GM21367 (cell line): ENCODE measurements around the gene GGA1.
A peak's percentile ranks its signal among the peaks of the same experiment; 100 is the strongest.

Experiments
- ATAC-seq: cut with Tn5 transposase; IDR thresholded peaks from one replicate; pipeline ENCODE4 v1.9.1; 2021; ENCODE audit not compliant: unreplicated experiment

Gene GGA1

GRCh38 chr22:37672920-37673455 is 64.4 kb downstream of the GGA1 start:
- ATAC-seq = no peak

DNA sequence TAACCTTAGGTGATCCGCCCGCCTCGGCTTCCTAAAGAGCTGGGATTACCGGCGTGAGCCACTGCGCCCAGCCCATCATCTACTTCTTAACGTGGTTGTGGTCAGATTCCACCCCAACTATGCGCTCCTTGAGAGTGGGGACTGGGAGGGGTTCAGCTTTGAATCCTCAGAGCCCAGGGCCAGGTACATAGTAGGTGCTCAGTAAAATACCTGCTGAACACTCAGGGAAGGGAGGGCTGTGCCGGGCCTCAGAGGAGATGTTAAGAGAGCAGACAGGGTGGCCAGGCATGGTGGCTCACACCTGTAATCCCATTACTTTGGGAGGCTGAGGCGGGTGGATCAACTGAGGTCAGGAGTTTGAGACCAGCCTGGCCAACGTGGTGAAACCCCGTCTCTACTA is 65.6 kb downstream of the GGA1 start:
- no peak for ATAC-seq

GRCh38 chr22:37674951-37675929 is 66.6 kb downstream of the GGA1 start, which contains the start of gene LGALS1:
Gene LGALS1 (plus strand): TSS chr22:37675636. CDS start chr22:37675703, 67 bp downstream.
- ATAC-seq = peak; percentile 37

- ATAC-seq = no peak
Observed at GRCh38 chr22:37675930-37676735, 67.5 kb downstream of the GGA1 start.

- ATAC-seq = no peak
Observed at GRCh38 chr22:37676736-37677492, 68.3 kb downstream of the GGA1 start.

DNA sequence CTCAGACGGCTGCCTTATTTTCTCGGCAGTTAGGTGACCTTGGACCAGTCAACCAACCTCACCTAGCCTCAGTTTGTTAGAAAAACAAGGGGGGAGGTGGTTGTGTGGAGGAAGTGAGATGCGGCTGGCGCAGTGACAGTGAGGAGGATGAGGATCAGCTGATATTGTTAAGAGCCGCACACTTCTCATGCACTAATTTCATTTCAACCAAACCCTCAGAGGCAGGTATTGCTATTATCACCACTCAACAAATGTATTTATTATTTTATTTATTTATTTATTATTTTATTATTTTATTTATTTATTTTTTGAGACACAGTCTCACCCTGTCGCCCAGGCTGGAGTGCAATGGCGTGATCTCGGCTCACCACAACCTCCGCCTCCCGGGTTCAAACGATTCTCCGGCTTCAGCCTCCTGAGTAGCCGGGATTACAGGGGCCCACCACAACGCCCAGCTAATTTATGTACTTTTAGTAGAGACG is 68.9 kb downstream of the GGA1 start:
- no peak for ATAC-seq

DNA sequence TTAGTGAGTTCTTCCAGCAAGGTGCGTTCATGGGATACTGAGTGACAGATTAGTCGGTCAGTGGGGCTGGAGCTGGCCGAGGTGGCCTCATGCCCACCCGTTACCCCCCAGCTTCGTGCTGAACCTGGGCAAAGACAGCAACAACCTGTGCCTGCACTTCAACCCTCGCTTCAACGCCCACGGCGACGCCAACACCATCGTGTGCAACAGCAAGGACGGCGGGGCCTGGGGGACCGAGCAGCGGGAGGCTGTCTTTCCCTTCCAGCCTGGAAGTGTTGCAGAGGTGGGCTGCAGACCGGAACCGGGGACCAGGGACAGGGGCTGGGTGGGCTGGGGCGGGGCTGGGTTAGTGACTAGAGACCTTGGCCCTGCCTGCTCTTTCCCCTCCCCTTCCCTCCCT is 69.7 kb downstream of the GGA1 start:
- ATAC-seq = no peak

GRCh38 chr22:37679670-37680069 is 71.0 kb downstream of the GGA1 start:
- no peak for ATAC-seq

- ATAC-seq = no peak
Observed at GRCh38 chr22:37680191-37680851, 71.7 kb downstream of the GGA1 start.

- ATAC-seq = no peak
Observed at GRCh38 chr22:37681001-37681424, 72.4 kb downstream of the GGA1 start.

- no peak for ATAC-seq
Observed at GRCh38 chr22:37681556-37682049, 73.0 kb downstream of the GGA1 start.
